Endothelial cell of umbilical vein (primary cell): ENCODE data around the gene SLC25A20. TPM values are rescaled to one million over a fixed set of nuclear protein-coding genes. Genes with fewer than 3 reads are reported as not detected.

ENCODE experiments used
- BruUV-seq: library from RNA; stranded (reverse); fragments of 400-500 nt; replicated peaks from 2 replicates; lab custom pipeline; 2021; lab: Mats Ljungman, UMichigan
- CTCF ChIA-PET: fragments of 300-600, 350-600 bp; sonication (Branson Sonifier 250); formaldehyde crosslinking; loops from one replicate; lab custom pipeline; 2021; ENCODE audit warnings: antibody characterized with exemption, inconsistent platforms; lab: Charles Lee
- POLR2A ChIA-PET: fragments of 300-600, 350-600 bp; sonication (Branson Sonifier 250); formaldehyde crosslinking; loops from one replicate; lab custom pipeline; 2021; ENCODE audit warnings: antibody characterized with exemption, inconsistent platforms; lab: Charles Lee
- DNase-seq: peaks from one replicate; pipeline ENCODE4 v3.0.0-alpha.2; 2011; ENCODE audit warnings: low read depth, low spot score
- FAIRE-seq: peaks from 2 replicates; lab custom pipeline; 2011; peaks lifted over from hg19 to GRCh38; lab: Jason Lieb, UNC
- H2AFZ ChIP-seq: 2 replicates; pipeline ENCODE4 v1.6.0; 2012; ENCODE audit warnings: low read depth, low read length, control low read depth, inconsistent platforms
- H3K27ac ChIP-seq: 2 replicates; pipeline ENCODE4 v1.5.1; 2011; ENCODE audit warnings: low read depth, mild to moderate bottlenecking, control low read depth, low read length, moderate library complexity; ENCODE audit not compliant: insufficient read depth
- H3K27me3 ChIP-seq, 2 experiments: 2 replicates each; pipeline versions ENCODE4 v1.6.0 to v1.6.1; 2011; ENCODE audit warnings: low read length in 2 of 2, mixed read lengths in 1 of 2; ENCODE audit not compliant: control insufficient read depth in 2 of 2, insufficient read depth in 2 of 2
- H3K36me3 ChIP-seq, 2 experiments: 2 replicates in 1 of 2; 3 replicates in 1 of 2; pipeline ENCODE4 v1.5.1; 2011; ENCODE audit warnings: low read length in 2 of 2, mild to moderate bottlenecking in 1 of 2, moderate library complexity in 1 of 2; ENCODE audit not compliant: control insufficient read depth in 2 of 2, insufficient read depth in 2 of 2; ENCODE audit errors: extremely low read depth in 1 of 2
- H3K4me1 ChIP-seq: 3 replicates; pipeline ENCODE4 v1.5.1; 2011; ENCODE audit warnings: mild to moderate bottlenecking, low read length; ENCODE audit not compliant: control insufficient read depth, insufficient read depth; ENCODE audit errors: extremely low read depth
- H3K4me2 ChIP-seq: 2 replicates; pipeline ENCODE4 v1.6.1; 2011; ENCODE audit warnings: low read length, control low read depth, mixed read lengths; ENCODE audit not compliant: insufficient read depth
- H3K4me3 ChIP-seq, 3 experiments: fragments of 200-600 bp in 1 of 3; sonication (generic), shearing (Covaris generic) in 1 of 3; replicated peaks in 1 of 3; 2 replicates each; pipeline ENCODE4 v1.5.1; 2011 to 2016; ENCODE audit warnings: control low read depth in 3 of 3, low read length in 3 of 3, mild to moderate bottlenecking in 2 of 3, inconsistent platforms in 1 of 3, low read depth in 1 of 3, moderate library complexity in 1 of 3; ENCODE audit not compliant: insufficient read depth in 1 of 3
- H3K79me2 ChIP-seq: 2 replicates; pipeline ENCODE4 v1.6.0; 2012; ENCODE audit warnings: low read length, inconsistent platforms; ENCODE audit not compliant: control insufficient read depth, insufficient read depth
- H3K9ac ChIP-seq: replicated peaks from 2 replicates; pipeline ENCODE3; 2011; ENCODE audit warnings: low read length, control low read depth; ENCODE audit not compliant: insufficient read depth; ENCODE audit errors: extremely low read depth
- H3K9me1 ChIP-seq: replicated peaks from 3 replicates; pipeline ENCODE4 v1.6.0; 2011; ENCODE audit warnings: mild to moderate bottlenecking, low read length; ENCODE audit not compliant: control insufficient read depth, insufficient read depth; ENCODE audit errors: extremely low read depth
- H3K9me3 ChIP-seq: replicated peaks from 2 replicates; pipeline ENCODE4 v1.5.1; 2012; ENCODE audit warnings: low read length, inconsistent platforms; ENCODE audit not compliant: control insufficient read depth, insufficient read depth
- H4K20me1 ChIP-seq: replicated peaks from 2 replicates; pipeline ENCODE3; 2011; ENCODE audit warnings: mild to moderate bottlenecking, low read length; ENCODE audit not compliant: control insufficient read depth, insufficient read depth; ENCODE audit errors: extremely low read depth
- EZH2 ChIP-seq: IDR thresholded peaks from 2 replicates; pipeline ENCODE4 v1.6.1; 2012; ENCODE audit warnings: borderline replicate concordance, low read depth, mild to moderate bottlenecking, moderate library complexity, low read length, inconsistent platforms; ENCODE audit not compliant: severe bottlenecking
- FOS ChIP-seq: IDR thresholded peaks from 2 replicates; pipeline ENCODE4 v1.6.1; 2011; ENCODE audit warnings: mild to moderate bottlenecking, low read length, moderate library complexity, borderline replicate concordance; ENCODE audit not compliant: insufficient read depth
- GATA2 ChIP-seq: IDR thresholded peaks from 2 replicates; pipeline ENCODE4 v1.7.0; 2011; ENCODE audit warnings: low read depth, mild to moderate bottlenecking, moderate library complexity, mixed read lengths, low read length; ENCODE audit not compliant: insufficient read length, insufficient read depth
- JUN ChIP-seq: IDR thresholded peaks from 2 replicates; pipeline ENCODE4 v1.6.1; 2011; ENCODE audit warnings: borderline replicate concordance, low read depth; ENCODE audit not compliant: insufficient read length, insufficient read depth
- MYC ChIP-seq: IDR thresholded peaks from one replicate; pipeline ENCODE4 v1.6.1; 2011; ENCODE audit warnings: mild to moderate bottlenecking, low read depth, low read length
- POLR2A ChIP-seq: IDR thresholded peaks from 2 replicates; pipeline ENCODE4 v1.6.1; 2012; ENCODE audit warnings: low read depth, mild to moderate bottlenecking, control low read depth, low read length
- POLR2AphosphoS5 ChIP-seq: IDR thresholded peaks from 2 replicates; pipeline ENCODE4 v1.6.1; 2012; ENCODE audit warnings: low read depth, mild to moderate bottlenecking, control low read depth, low read length, moderate library complexity; ENCODE audit not compliant: insufficient read depth
- dilution Hi-C: fragments of 300-500 bp; cut with MboI; formaldehyde crosslinking; loops from one replicate; pipeline ENCODE4 v1.15.0; 2019; ENCODE audit warnings: low sequenced_read_pairs; ENCODE audit not compliant: extremely low pct_ligation_motif_present
- intact Hi-C: fragments of 100-400 bp; cut with micrococcal nuclease; formaldehyde crosslinking; loops from one replicate; pipeline ENCODE4 v1.10.0; 2022
- polyA plus RNA-seq, 4 experiments: library from polyadenylated mRNA; depleted of rRNA in 3 of 4; stranded (reverse) in 3 of 4; unstranded in 1 of 4; fragments of >200 nt; gene quantifications; 2 replicates each; pipeline versions ENCODE4 v1.2.1 to v1.2.3, GENCODE V29; 2011 to 2012; ENCODE audit warnings: missing spikeins in 1 of 4
- total RNA-seq: library from RNA; stranded (reverse); gene quantifications from 2 replicates; pipeline ENCODE4 v1.2.3, GENCODE V29; 2021

SLC25A20 gene
- total and polyA plus RNA-seq, 2 donors (not counting 3 experiments of a cell fraction or from before 2014, with no cell fraction given), result 7.9 to 11.0 TPM

GRCh38 chr3:48856469-48856868, 42.2 kb downstream of the SLC25A20 start:
- Histone ChIP-seq H2AFZ (no peak overlapping the region), H3K4me3 (no peak overlapping the region), H3K9me1 (no peaks in the 10 kb centered on the region), H3K27me3 (no peaks in the 10 kb centered on the region), H3K27ac (no peak overlapping the region), H4K20me1 (no peaks in the 10 kb centered on the region), H3K4me1 (no peaks in the 10 kb centered on the region), H3K9ac (no peak overlapping the region), H3K9me3 (no peaks in the 10 kb centered on the region), H3K36me3 (peaks cover 0 to 2% of the 10 kb centered on the region in 2 experiments), H3K79me2 (no peaks in the 10 kb centered on the region), H3K4me2 (no peak overlapping the region)
- intact Hi-C loops (loop anchor here (5.0 kb wide), 1 partner anchor 221 kb away; no protein-coding TSS in a partner anchor), dilution Hi-C loops (no loop called here)
- BruUV-seq, result no TSS peak
- TF ChIP-seq JUN (no peak), POLR2AphosphoS5 (no peak), MYC (no peak), FOS (no peak), GATA2 (no peak), POLR2A (no peak), EZH2 (no peak)
- DNase-seq, result no peak
- FAIRE-seq, result no peak
- POLR2A ChIA-PET, result no interaction called here
- CTCF ChIA-PET, result interaction anchor here (1.0 to 1.6 kb wide), 3 partner anchors 9 to 96 kb away, joined by 3 read pairs; partner anchors contain the start of gene PRKAR2A
